K562 (cell line): ENCODE results near the gene SCN2B. TPM values are rescaled to one million over a fixed set of nuclear protein-coding genes. Genes with fewer than 3 reads are reported as not detected.

ENCODE experiments used
- ATAC-seq: fragments of 200-7000 bp; cut with Tn5 transposase; 3 replicates; pipeline ENCODE4 v1.9.1; 2020; ENCODE audit warnings: moderate library complexity
- BruUV-seq: library from RNA; stranded (reverse); fragments of 400-500 nt; replicated peaks from 2 replicates; lab custom pipeline; 2021; lab: Mats Ljungman, UMichigan
- CTCF ChIA-PET: fragments of 300-600 bp; formaldehyde crosslinking; extraction: SDS; loops from one replicate; lab custom pipeline; 2021; ENCODE audit warnings: low intra/inter-chr PET ratio; lab: Yijun Ruan, JAX
- POLR2A ChIA-PET: fragments of 300-600, 350-650 bp; sonication (Branson Sonifier 250); formaldehyde crosslinking; extraction: SDS; loops from one replicate; lab custom pipeline; 2021; ENCODE audit warnings: antibody characterized with exemption, inconsistent platforms; lab: Yijun Ruan, JAX
- DNase-seq, 4 experiments: peaks; one replicate each; pipeline versions ENCODE4 v3.0.0 to v3.0.0-alpha.2; 2011 to 2018; ENCODE audit warnings: low spot score in 3 of 4, mixed read lengths in 3 of 4; ENCODE audit errors: extremely low read depth in 1 of 4
- FAIRE-seq: peaks from 2 replicates; lab custom pipeline; 2011; peaks lifted over from hg19 to GRCh38; lab: Jason Lieb, UNC
- H2AFZ ChIP-seq: 2 replicates; pipeline ENCODE4 v1.6.0; 2011; ENCODE audit warnings: low read depth, low read length, control low read depth, inconsistent platforms
- H3K27ac ChIP-seq: fragments of 200-600 bp; 3 replicates; pipeline ENCODE4 v1.8.0; 2011; ENCODE audit warnings: low read depth, mild to moderate bottlenecking, control low read depth, inconsistent platforms, low read length, moderate library complexity, mixed read lengths; ENCODE audit errors: extremely low read depth
- H3K27me3 ChIP-seq, 2 experiments: fragments of 300-600 bp in 1 of 2; 2 replicates in 1 of 2; 3 replicates in 1 of 2; pipeline versions ENCODE4 v1.6.0 to v1.8.0; 2011; ENCODE audit warnings: inconsistent platforms in 2 of 2, low read length in 2 of 2, mild to moderate bottlenecking in 1 of 2, mixed read lengths in 1 of 2, moderate library complexity in 1 of 2; ENCODE audit not compliant: control insufficient read depth in 2 of 2, insufficient read depth in 2 of 2
- H3K36me3 ChIP-seq: fragments of 300-600 bp; 3 replicates; pipeline ENCODE4 v1.8.0; 2011; ENCODE audit warnings: mild to moderate bottlenecking, low read length, inconsistent platforms; ENCODE audit not compliant: control insufficient read depth, insufficient read depth
- H3K4me1 ChIP-seq, 2 experiments: fragments of 200-600 bp in 1 of 2; replicated peaks in 1 of 2; 2 replicates in 1 of 2; 3 replicates in 1 of 2; pipeline versions ENCODE4 v1.5.1 to v1.8.0; 2011; ENCODE audit warnings: inconsistent platforms in 2 of 2, low read length in 2 of 2, mild to moderate bottlenecking in 1 of 2, mixed read lengths in 1 of 2, moderate library complexity in 1 of 2; ENCODE audit not compliant: control insufficient read depth in 2 of 2, insufficient read depth in 2 of 2
- H3K4me2 ChIP-seq: 2 replicates; pipeline ENCODE4 v1.6.1; 2011; ENCODE audit warnings: low read length, control low read depth, inconsistent platforms, mixed read lengths; ENCODE audit not compliant: insufficient read depth
- H3K4me3 ChIP-seq: fragments of 200-600 bp; sonication (generic), shearing (Covaris generic); 2 replicates; pipeline ENCODE4 v1.5.1; 2016; ENCODE audit warnings: control low read depth, inconsistent platforms
- H3K79me2 ChIP-seq: fragments of 200-600 bp; 3 replicates; pipeline ENCODE4 v1.8.0; 2011; ENCODE audit warnings: low read length, inconsistent platforms; ENCODE audit not compliant: control insufficient read depth, insufficient read depth
- H3K9ac ChIP-seq, 2 experiments: 2 replicates each; pipeline versions ENCODE4 v1.6.0 to v1.6.1; 2011; ENCODE audit warnings: low read depth in 2 of 2, low read length in 2 of 2, control low read depth in 1 of 2, inconsistent platforms in 1 of 2, mild to moderate bottlenecking in 1 of 2, mixed read lengths in 1 of 2; ENCODE audit not compliant: insufficient read depth in 1 of 2
- H3K9me1 ChIP-seq: one replicate; pipeline ENCODE4 v1.6.0; 2011; ENCODE audit warnings: inconsistent platforms, mild to moderate bottlenecking, low read length, moderate library complexity; ENCODE audit not compliant: control insufficient read depth, insufficient read depth
- H3K9me3 ChIP-seq: replicated peaks from 2 replicates; pipeline ENCODE4 v1.5.1; 2011; ENCODE audit warnings: low read depth, low read length, inconsistent platforms; ENCODE audit not compliant: control insufficient read depth, insufficient read depth
- H4K20me1 ChIP-seq: replicated peaks from 2 replicates; pipeline ENCODE4 v1.6.1; 2011; ENCODE audit warnings: low read length, inconsistent platforms, mixed read lengths; ENCODE audit not compliant: control insufficient read depth, insufficient read depth
- CEBPB ChIP-seq: fragments of 450-650 bp; IDR thresholded peaks from 2 replicates; pipeline ENCODE4 v1.6.1; 2016; ENCODE audit warnings: missing genetic modification characterization, missing compliant biosample characterization
- ELF2 ChIP-seq: fragments of 250-450 bp; sonication (Bioruptor Pico); IDR thresholded peaks from 2 replicates; pipeline ENCODE4 v1.5.0; 2021; ENCODE audit warnings: mild to moderate bottlenecking
- FOXK1 ChIP-seq: sonication (generic); formaldehyde crosslinking; IDR thresholded peaks from 2 replicates; pipeline ENCODE4 v1.8.0; 2022; ENCODE audit warnings: missing genetic modification reagents, mild to moderate bottlenecking, borderline replicate concordance
- MLX ChIP-seq, 2 experiments: fragments of 450-650 bp in 1 of 2; sonication (generic) in 1 of 2; formaldehyde crosslinking; conservative IDR thresholded peaks; 2 replicates each; pipeline versions ENCODE4 v1.4.0 to v1.8.1; 2020 to 2022; ENCODE audit warnings: mild to moderate bottlenecking in 1 of 2, missing genetic modification reagents in 1 of 2
- MTA3 ChIP-seq: fragments of 450-650 bp; formaldehyde crosslinking; IDR thresholded peaks from 2 replicates; pipeline ENCODE4 v1.6.1; 2017; ENCODE audit warnings: mild to moderate bottlenecking, borderline replicate concordance
- NCOA6 ChIP-seq: fragments of 450-650 bp; IDR thresholded peaks from 2 replicates; pipeline ENCODE4 v1.6.1; 2017; ENCODE audit warnings: mild to moderate bottlenecking
- NEUROD1 ChIP-seq: fragments of 150-350 bp; IDR thresholded peaks from 2 replicates; pipeline ENCODE4 v1.6.1; 2014; ENCODE audit warnings: borderline replicate concordance, low read length, low read depth; ENCODE audit not compliant: partially characterized antibody
- RAD51 ChIP-seq: fragments of 450-650 bp; IDR thresholded peaks from 2 replicates; pipeline ENCODE4 v1.7.1; 2016; ENCODE audit warnings: low read depth, mild to moderate bottlenecking, borderline replicate concordance
- SMARCC2 ChIP-seq: fragments of 450-650 bp; IDR thresholded peaks from 2 replicates; pipeline ENCODE4 v1.6.1; 2017; ENCODE audit warnings: antibody characterized with exemption, moderate library complexity, mild to moderate bottlenecking, low read depth
- ZEB2 ChIP-seq: fragments of 450-650 bp; IDR thresholded peaks from 2 replicates; pipeline ENCODE4 v1.6.1; 2016
- ZNF609 ChIP-seq: sonication (generic); formaldehyde crosslinking; IDR thresholded peaks from 2 replicates; pipeline ENCODE4 v1.8.1; 2023; ENCODE audit warnings: missing genetic modification reagents, mild to moderate bottlenecking, borderline replicate concordance
- ZNF695 ChIP-seq: fragments of 450-650 bp; formaldehyde crosslinking; IDR thresholded peaks from 2 replicates; pipeline ENCODE4 v1.4.0; 2020; ENCODE audit warnings: mild to moderate bottlenecking, moderate library complexity
- WGBS: fragments of 100-300 bp; shearing (Covaris generic); methylation state at CpG from one replicate; pipeline ENCODE4 v1.1.6; 2016; ENCODE audit warnings: low coverage, mixed read lengths; ENCODE audit not compliant: insufficient coverage; ENCODE audit errors: missing lambda C conversion rate; 5-methylcytosine and 5-hydroxymethylcytosine counted together
- in situ Hi-C: fragments of 300-500 bp; cut with MboI; formaldehyde crosslinking; loops from 4 replicates; pipeline ENCODE4 v1.15.0; 2018; ENCODE audit warnings: inconsistent platforms, mixed read lengths
- intact Hi-C: fragments of 100-400 bp; cut with micrococcal nuclease; formaldehyde crosslinking; loops from 2 replicates; pipeline ENCODE4 v1.14.2; 2022
- polyA plus RNA-seq, 8 experiments: library from polyadenylated mRNA; depleted of rRNA in 4 of 8; stranded (reverse) in 5 of 8; unstranded in 3 of 8; fragments of >200 nt; fragmentation: Nextera tagmentation in 2 of 8; fragmentation: Illumina TruSeq in 1 of 8; extraction: Ambion mirVana in 2 of 8; extraction: Trizol in 1 of 8; gene quantifications; 2 replicates each; pipeline versions ENCODE4 v1.2.1 to v1.2.3, GENCODE V29; 2011 to 2014; ENCODE audit warnings: inconsistent platforms in 1 of 8, missing spikeins in 1 of 8
- total RNA-seq, 7 experiments: library from RNA; depleted of rRNA in 6 of 7; stranded (reverse); fragments of >200 nt in 6 of 7; fragmentation: Illumina TruSeq in 2 of 7; extraction: Trizol in 2 of 7; gene quantifications; 2 replicates each; pipeline versions ENCODE4 v1.2.1 to v1.2.3, GENCODE V29; 2011 to 2021; ENCODE audit warnings: low replicate concordance in 1 of 7

The SCN2B gene
- total and polyA plus RNA-seq, 9 of the 15 experiments (the other 6 are each of a cell fraction or from before 2014, with no cell fraction given), result not detected

- POLR2A ChIA-PET, result interaction anchor here (1.0 to 1.3 kb wide), 2 partner anchors 22 to 35 kb away, joined by 3 to 4 read pairs; no protein-coding TSS in a partner anchor
- H3K4me3 ChIP-seq, result no peak overlapping the region
- intact Hi-C loops, result no loop called here
- no peak overlapping the region for H3K4me2 ChIP-seq
- no TSS peak for BruUV-seq
- peaks cover 21 to 83% of the 10 kb centered on the region in 2 experiments; a peak in 4 of 5 replicates for H3K27me3 ChIP-seq
- ATAC-seq, result no peak
- TF ChIP-seq ZEB2 (no peak), CEBPB (tag) (no peak), NEUROD1 (no peak), MTA3 (no peak), NCOA6 (no peak), RAD51 (no peak), SMARCC2 (no peak), ZNF609 (CRISPR knock-in tag) (no peak), FOXK1 (CRISPR knock-in tag) (no peak), ELF2 (no peak), ZNF695 (CRISPR knock-in tag) (no peak), MLX (CRISPR knock-in tag; conservative IDR thresholded peaks at IDR 0.05) (no peak)
- H3K79me2 ChIP-seq, result no peaks in the 10 kb centered on the region
- CTCF ChIA-PET, result no interaction called here
- WGBS, result 0% methylated on average over 3 of the region's 3 CpGs
- H3K9me3 ChIP-seq, result no peaks in the 10 kb centered on the region
- no peak overlapping the region for H2AFZ ChIP-seq
- H3K27ac ChIP-seq, result no peak overlapping the region
- H3K4me1 ChIP-seq, result peaks cover 0 to 10% of the 10 kb centered on the region in 2 experiments; a peak in 2 of 5 replicates
- DNase-seq, result no peak
- H3K9me1 ChIP-seq, result no peaks in the 10 kb centered on the region
- H4K20me1 ChIP-seq, result peaks cover 22% of the 10 kb centered on the region
- H3K9ac ChIP-seq, result no peak overlapping the region
- in situ Hi-C loops, result no loop called here
- H3K36me3 ChIP-seq, result no peaks in the 10 kb centered on the region
- no peak for FAIRE-seq
Measured at GRCh38 chr11:118168751-118169150, 7.7 kb downstream of the SCN2B start.
